ENCODE data around the gene SLC12A8.

The SLC12A8 gene

GRCh38 chr3:125163739-125164601 lies 48.6 kb downstream of the SLC12A8 start:
- Histone ChIP-seq H3K36me3 (ENCODE audit: control insufficient read depth in 1 of 2, insufficient read depth in 2 of 2, low read depth in 1 of 2, low read length in 2 of 2) (peaks cover 0 to 10% of the 10 kb centered on the region in 2 experiments), H4K91ac (ENCODE audit: low read length) (peak overlapping the region; percentile 64), H3K79me1 (replicated peaks; ENCODE audit: low read length, poor library complexity, severe bottlenecking) (peaks cover 2% of the 10 kb centered on the region), H2BK15ac (ENCODE audit: low read depth, poor library complexity, severe bottlenecking) (peak overlapping the region; percentile 70), H3K9me3 (ENCODE audit: control insufficient read depth, low read length) (no peaks in the 10 kb centered on the region), H2BK120ac (ENCODE audit: low read depth, low read length) (no peak overlapping the region), H3K18ac (ENCODE audit: low read depth in 1 of 2, low read length in 2 of 2) (peak overlapping the region; percentile 54 to 64), H3K4ac (ENCODE audit: low read depth in 1 of 2, low read length in 2 of 2) (peak overlapping the region in 1 of 2 experiments; percentile 64), H3K4me1 (ENCODE audit: control insufficient read depth, insufficient read depth, low read depth, low read length) (peaks cover 6% of the 10 kb centered on the region), H2AK5ac (ENCODE audit: low read length, severe bottlenecking) (peak overlapping the region; percentile 26), H3K4me2 (ENCODE audit: low read length, poor library complexity, severe bottlenecking) (no peak overlapping the region), H3K9ac (ENCODE audit: low read length) (no peak overlapping the region), H3K23ac (ENCODE audit: low read length in 2 of 2) (no peak overlapping the region), H2BK12ac (ENCODE audit: low read length in 2 of 2) (peak overlapping the region; percentile 20 to 95), H2AFZ (ENCODE audit: low read depth, low read length) (no peak overlapping the region), H3K27me3 (ENCODE audit: control insufficient read depth in 1 of 2, insufficient read depth in 1 of 2, low read length in 2 of 2) (no peaks in the 10 kb centered on the region), H2BK5ac (ENCODE audit: low read depth, low read length, poor library complexity, severe bottlenecking) (no peak overlapping the region), H3K14ac (ENCODE audit: low read length in 2 of 2) (peak overlapping the region in 1 of 2 experiments; percentile 77), H3K27ac (ENCODE audit: low read length, poor library complexity, severe bottlenecking) (no peak overlapping the region), H3K4me3 (ENCODE audit: insufficient read depth in 1 of 2, low read depth in 1 of 2, low read length in 2 of 2) (no peak overlapping the region), H4K8ac (ENCODE audit: low read length) (peak overlapping the region; percentile 52)
- DNase-seq: peak; percentile 30
- 76% methylated on average over 13 of the region's 15 CpGs for WGBS

GRCh38 chr3:125161607-125162219 lies 50.8 kb downstream of the SLC12A8 start:
- Histone ChIP-seq H3K4me2 (ENCODE audit: low read length, poor library complexity, severe bottlenecking) (no peak overlapping the region), H3K36me3 (ENCODE audit: control insufficient read depth in 1 of 2, insufficient read depth in 2 of 2, low read depth in 1 of 2, low read length in 2 of 2) (peaks cover 0 to 8% of the 10 kb centered on the region in 2 experiments), H3K23ac (ENCODE audit: low read length in 2 of 2) (no peak overlapping the region), H3K9me3 (ENCODE audit: control insufficient read depth, low read length) (no peaks in the 10 kb centered on the region), H3K4ac (ENCODE audit: low read depth in 1 of 2, low read length in 2 of 2) (no peak overlapping the region), H2BK120ac (ENCODE audit: low read depth, low read length) (no peak overlapping the region), H3K18ac (ENCODE audit: low read depth in 1 of 2, low read length in 2 of 2) (no peak overlapping the region), H2BK5ac (ENCODE audit: low read depth, low read length, poor library complexity, severe bottlenecking) (no peak overlapping the region), H3K9ac (ENCODE audit: low read length) (peak overlapping the region; percentile 37), H2BK15ac (ENCODE audit: low read depth, poor library complexity, severe bottlenecking) (no peak overlapping the region), H2BK12ac (ENCODE audit: low read length in 2 of 2) (peak overlapping the region in 1 of 2 experiments; percentile 31), H3K4me1 (ENCODE audit: control insufficient read depth, insufficient read depth, low read depth, low read length) (peaks cover 6% of the 10 kb centered on the region), H2AFZ (ENCODE audit: low read depth, low read length) (no peak overlapping the region), H3K4me3 (ENCODE audit: insufficient read depth in 1 of 2, low read depth in 1 of 2, low read length in 2 of 2) (no peak overlapping the region), H3K79me1 (replicated peaks; ENCODE audit: low read length, poor library complexity, severe bottlenecking) (peaks cover 2% of the 10 kb centered on the region), H3K27me3 (ENCODE audit: control insufficient read depth in 1 of 2, insufficient read depth in 1 of 2, low read length in 2 of 2) (no peaks in the 10 kb centered on the region), H4K8ac (ENCODE audit: low read length) (no peak overlapping the region), H3K14ac (ENCODE audit: low read length in 2 of 2) (no peak overlapping the region), H2AK5ac (ENCODE audit: low read length, severe bottlenecking) (no peak overlapping the region), H4K91ac (ENCODE audit: low read length) (no peak overlapping the region), H3K27ac (ENCODE audit: low read length, poor library complexity, severe bottlenecking) (no peak overlapping the region)
- no peak for DNase-seq
- 97% methylated on average over 12 of the region's 12 CpGs for WGBS

DNA sequence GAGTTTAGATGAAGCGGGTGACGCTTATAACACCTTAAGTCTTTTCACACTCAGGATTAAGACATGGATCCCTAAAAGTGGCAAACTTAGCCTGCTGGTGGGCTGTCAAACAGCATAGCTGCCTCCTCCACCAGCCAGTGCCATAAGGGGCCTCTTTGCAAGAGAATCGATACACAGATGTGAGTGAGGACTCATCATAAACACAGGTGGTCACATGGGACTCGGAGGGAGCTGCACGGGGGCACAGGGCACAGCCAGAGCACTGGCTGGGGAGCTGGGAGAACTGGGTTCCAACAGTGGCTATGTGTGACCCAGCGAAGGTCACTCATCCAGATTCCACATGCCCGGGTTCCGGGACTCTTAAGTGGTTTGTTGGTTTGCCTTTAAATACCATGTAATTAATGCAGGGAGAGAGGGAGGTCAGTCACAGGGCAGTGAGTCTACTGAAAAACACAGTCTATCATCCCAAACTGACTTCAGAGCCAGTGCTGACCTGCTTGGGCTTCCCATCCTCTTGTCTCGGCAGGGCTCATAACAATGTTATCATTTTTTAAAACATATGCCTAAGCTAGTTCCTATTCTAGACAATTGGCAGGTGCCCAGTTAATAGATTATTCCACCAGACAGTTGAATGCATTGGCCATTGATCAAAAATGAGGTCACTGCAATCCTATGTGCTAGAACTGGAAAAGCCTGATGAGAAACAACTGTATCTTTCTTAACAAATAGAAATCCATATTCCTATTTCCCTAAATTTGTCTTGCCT lies 51.8 kb downstream of the SLC12A8 start:
- H2BK120ac ChIP-seq (ENCODE audit: low read depth, low read length): no peak overlapping the region
- peak; percentile 25 for DNase-seq
- H3K4me1 ChIP-seq (ENCODE audit: control insufficient read depth, insufficient read depth, low read depth, low read length): peaks cover 6% of the 10 kb centered on the region
- H3K18ac ChIP-seq (ENCODE audit: low read depth in 1 of 2, low read length in 2 of 2): peak overlapping the region in 1 of 2 experiments; percentile 28
- no peak overlapping the region for H2BK5ac ChIP-seq (ENCODE audit: low read depth, low read length, poor library complexity, severe bottlenecking)
- H3K79me1 ChIP-seq (replicated peaks; ENCODE audit: low read length, poor library complexity, severe bottlenecking): no peaks in the 10 kb centered on the region
- H3K27me3 ChIP-seq (ENCODE audit: control insufficient read depth in 1 of 2, insufficient read depth in 1 of 2, low read length in 2 of 2): no peaks in the 10 kb centered on the region
- H3K14ac ChIP-seq (ENCODE audit: low read length in 2 of 2): peak overlapping the region in 1 of 2 experiments; percentile 11
- H3K4ac ChIP-seq (ENCODE audit: low read depth in 1 of 2, low read length in 2 of 2): no peak overlapping the region
- H2BK15ac ChIP-seq (ENCODE audit: low read depth, poor library complexity, severe bottlenecking): peak overlapping the region; percentile 57
- H3K36me3 ChIP-seq (ENCODE audit: control insufficient read depth in 1 of 2, insufficient read depth in 2 of 2, low read depth in 1 of 2, low read length in 2 of 2): peaks cover 0 to 12% of the 10 kb centered on the region in 2 experiments
- H3K9me3 ChIP-seq (ENCODE audit: control insufficient read depth, low read length): no peaks in the 10 kb centered on the region
- H2BK12ac ChIP-seq (ENCODE audit: low read length in 2 of 2): peak overlapping the region in 1 of 2 experiments; percentile 28
- no peak overlapping the region for H3K27ac ChIP-seq (ENCODE audit: low read length, poor library complexity, severe bottlenecking)
- H2AK5ac ChIP-seq (ENCODE audit: low read length, severe bottlenecking): no peak overlapping the region
- H3K4me3 ChIP-seq (ENCODE audit: insufficient read depth in 1 of 2, low read depth in 1 of 2, low read length in 2 of 2): no peak overlapping the region
- no peak overlapping the region for H4K91ac ChIP-seq (ENCODE audit: low read length)
- H3K23ac ChIP-seq (ENCODE audit: low read length in 2 of 2): peak overlapping the region in 1 of 2 experiments; percentile 38
- H3K9ac ChIP-seq (ENCODE audit: low read length): peak overlapping the region; percentile 37
- no peak overlapping the region for H4K8ac ChIP-seq (ENCODE audit: low read length)
- 82% methylated on average over 9 of the region's 9 CpGs for WGBS
- H2AFZ ChIP-seq (ENCODE audit: low read depth, low read length): no peak overlapping the region
- no peak overlapping the region for H3K4me2 ChIP-seq (ENCODE audit: low read length, poor library complexity, severe bottlenecking)

All from mesenchymal stem cell (in vitro differentiated cells and primary cell).